ENCODE results near the gene SPRN.

DNA sequence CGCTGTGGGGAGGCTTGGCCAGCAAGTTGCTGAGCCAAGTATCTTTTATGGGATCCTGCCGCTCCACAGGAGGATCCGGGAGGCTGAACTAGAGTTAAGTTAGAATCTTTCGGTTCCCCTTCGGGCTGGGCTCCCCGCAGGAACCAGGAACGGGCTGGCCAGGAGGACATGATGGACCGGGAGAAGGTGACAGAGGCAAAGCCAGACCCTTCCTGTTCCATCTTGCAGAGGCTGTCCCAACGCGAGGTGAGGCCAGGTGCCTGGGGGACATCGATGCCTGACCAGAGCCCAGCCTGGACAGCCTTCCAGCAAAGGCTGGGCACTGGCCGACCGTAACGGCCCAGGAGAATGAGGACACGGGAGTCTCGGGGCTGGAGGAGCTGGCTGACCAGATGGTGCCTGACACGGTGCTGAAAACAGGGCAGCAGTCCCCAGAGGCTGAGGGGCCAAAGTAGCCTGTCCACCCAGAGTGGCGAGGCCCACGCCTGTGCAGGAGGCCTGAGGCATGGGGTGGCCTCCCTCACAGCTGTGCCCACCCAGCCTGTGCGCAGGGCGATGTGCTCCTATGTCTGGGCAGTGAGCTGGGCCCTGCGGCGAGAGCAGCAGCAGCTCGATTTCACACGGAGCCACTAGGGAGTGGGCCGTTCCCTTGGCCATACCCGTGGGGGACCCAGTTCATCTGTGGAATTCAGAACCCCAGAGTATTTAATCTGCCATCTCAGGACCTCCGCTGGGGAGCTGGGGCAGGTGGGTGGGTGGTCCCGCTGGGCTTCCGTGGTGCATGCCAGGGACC is 47.2 kb downstream of the SPRN start:
- TF ChIP-seq, protein P1, sequence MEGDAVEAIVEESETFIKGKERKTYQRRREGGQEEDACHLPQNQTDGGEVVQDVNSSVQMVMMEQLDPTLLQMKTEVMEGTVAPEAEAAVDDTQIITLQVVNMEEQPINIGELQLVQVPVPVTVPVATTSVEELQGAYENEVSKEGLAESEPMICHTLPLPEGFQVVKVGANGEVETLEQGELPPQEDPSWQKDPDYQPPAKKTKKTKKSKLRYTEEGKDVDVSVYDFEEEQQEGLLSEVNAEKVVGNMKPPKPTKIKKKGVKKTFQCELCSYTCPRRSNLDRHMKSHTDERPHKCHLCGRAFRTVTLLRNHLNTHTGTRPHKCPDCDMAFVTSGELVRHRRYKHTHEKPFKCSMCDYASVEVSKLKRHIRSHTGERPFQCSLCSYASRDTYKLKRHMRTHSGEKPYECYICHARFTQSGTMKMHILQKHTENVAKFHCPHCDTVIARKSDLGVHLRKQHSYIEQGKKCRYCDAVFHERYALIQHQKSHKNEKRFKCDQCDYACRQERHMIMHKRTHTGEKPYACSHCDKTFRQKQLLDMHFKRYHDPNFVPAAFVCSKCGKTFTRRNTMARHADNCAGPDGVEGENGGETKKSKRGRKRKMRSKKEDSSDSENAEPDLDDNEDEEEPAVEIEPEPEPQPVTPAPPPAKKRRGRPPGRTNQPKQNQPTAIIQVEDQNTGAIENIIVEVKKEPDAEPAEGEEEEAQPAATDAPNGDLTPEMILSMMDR (IDR thresholded peaks at IDR 0.05; ENCODE audit: insufficient read depth, low read length, poor library complexity, severe bottlenecking) = no peak
- TF ChIP-seq EZH2phosphoT487 (conservative IDR thresholded peaks at IDR 0.05; ENCODE audit: low read length) = no peak

Data from SU-DHL-6 (cell line).